Spleen (tissue), 11 donors: ENCODE results near the gene STON2. TPM values are rescaled to one million over a fixed set of nuclear protein-coding genes. Genes with fewer than 3 reads are reported as not detected.
"Not testable (repeated sequence)": the region's sequence is repeated elsewhere in the genome, so short reads cannot be mapped to it uniquely, and the experiment has no call there.

Experiments used
- DNase-seq: peaks from one replicate; pipeline ENCODE4 v3.0.0-alpha.2; 2020
- H3K27ac ChIP-seq, 8 donors: fragments of 200-600 bp; sonication (generic) in 7 of 8; 1 replicate in 4 of 8; 2 replicates in 4 of 8; pipeline versions ENCODE4 v1.5.0 to v1.8.0; 2016 to 2021; ENCODE audit warnings: inconsistent platforms in 4 of 8, mild to moderate bottlenecking in 4 of 8, moderate library complexity in 1 of 8
- H3K27me3 ChIP-seq, 7 donors: fragments of 200-600 bp; sonication (generic) in 6 of 7; replicated peaks in 1 of 7; 1 replicate in 4 of 7; 2 replicates in 3 of 7; pipeline versions ENCODE4 v1.5.0 to v1.8.0; 2016 to 2021; ENCODE audit warnings: inconsistent platforms in 3 of 7, mild to moderate bottlenecking in 1 of 7
- H3K36me3 ChIP-seq, 6 donors: fragments of 200-600 bp; sonication (generic) in 5 of 6; 1 replicate in 4 of 6; 2 replicates in 2 of 6; pipeline versions ENCODE4 v1.5.0 to v1.8.0; 2016 to 2021; ENCODE audit warnings: inconsistent platforms in 2 of 6
- H3K4me1 ChIP-seq, 6 donors: fragments of 200-600 bp; sonication (generic) in 5 of 6; 1 replicate in 3 of 6; 2 replicates in 3 of 6; pipeline versions ENCODE4 v1.5.0 to v1.8.0; 2016 to 2021; ENCODE audit warnings: inconsistent platforms in 3 of 6
- H3K4me3 ChIP-seq, 8 donors: fragments of 200-600 bp; sonication (generic) in 7 of 8; 1 replicate in 4 of 8; 2 replicates in 4 of 8; pipeline versions ENCODE4 v1.5.0 to v1.8.0; 2016 to 2021; ENCODE audit warnings: inconsistent platforms in 4 of 8, mild to moderate bottlenecking in 4 of 8, moderate library complexity in 2 of 8
- H3K9me3 ChIP-seq, 8 donors: fragments of 200-600 bp; sonication (generic) in 7 of 8; 1 replicate in 4 of 8; 2 replicates in 4 of 8; pipeline versions ENCODE4 v1.5.0 to v1.8.0; 2016 to 2021; ENCODE audit warnings: inconsistent platforms in 4 of 8
- POLR2A ChIP-seq, 3 donors: fragments of 450-650 bp; IDR thresholded peaks; one replicate each; pipeline ENCODE4 v1.5.1; 2017; ENCODE audit warnings: antibody characterized with exemption in 3 of 3, mild to moderate bottlenecking in 1 of 3
- POLR2AphosphoS5 ChIP-seq, 3 donors: sonication (generic); formaldehyde crosslinking; IDR thresholded peaks; one replicate each; pipeline ENCODE4 v1.5.1; 2017; ENCODE audit warnings: antibody characterized with exemption in 3 of 3
- WGBS, 5 donors: extraction: QIAGEN DNeasy Blood & Tissue Kit in 3 of 5; methylation state at CpG; one replicate each; pipeline versions ENCODE4 v1.1.5 to v1.1.7; 2013 to 2018; 5-methylcytosine and 5-hydroxymethylcytosine counted together
- intact Hi-C: fragments of 100-400 bp; cut with DNase I; formaldehyde crosslinking; loops from one replicate; pipeline ENCODE4 v1.15.0; 2023; ENCODE audit warnings: low total_unique reads
- polyA plus RNA-seq, 3 donors: library from polyadenylated mRNA; stranded (reverse); fragments of 200-250 nt; gene quantifications; one replicate each; pipeline ENCODE4 v1.2.1, GENCODE V29; 2013
- total RNA-seq, 7 donors: library from RNA; depleted of rRNA in 3 of 7; stranded (reverse); fragments of >200 nt in 3 of 7; fragmentation: NEBNext Ultra II Directional in 4 of 7; extraction: Animal tissue kit (Norgen Biotek cat#: 25700) in 4 of 7; gene quantifications; one replicate each; pipeline versions ENCODE4 v1.1.0 to v1.2.1, GENCODE V29; 2016 to 2021
- TF ChIP-seq, protein P1 (sequence below), 11 experiments: fragments of 200-600 bp in 7 of 11; fragments of 450-650 bp in 4 of 11; sonication (generic) in 4 of 11; IDR thresholded peaks in 8 of 11; conservative IDR thresholded peaks in 3 of 11; 1 replicate in 7 of 11; 2 replicates in 4 of 11; pipeline versions ENCODE4 v1.4.0 to v1.8.0; 2016 to 2021; ENCODE audit warnings: antibody characterized with exemption in 11 of 11, inconsistent platforms in 4 of 11, mild to moderate bottlenecking in 1 of 11
- donor health status: healthy with polysubstance abuse.
- donor health status: DM: no; HTN: no; CAD: no; lungs with moderate emphysema.
- donor health status: DM: no; HTN: no; CAD: no.
- donor health status: Bipolar disorder and iron deficiency.
- donor health status: healthy.
- donor health status: DM: no; HTN: no; CAD: no.
- donor health status: DM: yes; HTN: yes; CAD: no.

The STON2 gene
- total and polyA plus RNA-seq, 10 donors: 3.5 to 236 (median 167) TPM

- TF ChIP-seq POLR2A (IDR thresholded peaks at IDR 0.05): no peak
- TF ChIP-seq POLR2AphosphoS5 (IDR thresholded peaks at IDR 0.05): no peak
- peaks cover 0 to 11% (median 7%) of the 10 kb centered on the region in 6 donors for H3K4me1 ChIP-seq
- 94 to 100% (median 96%) methylated on average over 1 of the region's 1 CpG for WGBS, 5 donors
- H3K36me3 ChIP-seq: no peaks in the 10 kb centered on the region
- H3K9me3 ChIP-seq: no peaks in the 10 kb centered on the region
- intact Hi-C loops: no loop called here
- no peak for DNase-seq
- H3K27ac ChIP-seq: no peak overlapping the region
- H3K4me3 ChIP-seq: no peak overlapping the region
- H3K27me3 ChIP-seq: no peaks in the 10 kb centered on the region
These were observed 175.9 kb downstream of the STON2 start for GRCh38 chr14:81224222-81224621.

- H3K27me3 ChIP-seq, H3K36me3 ChIP-seq, intact Hi-C loops, H3K27ac ChIP-seq, DNase-seq, H3K4me3 ChIP-seq, H3K9me3 ChIP-seq: not testable (repeated sequence)
- H3K4me1 ChIP-seq: peaks cover under 1 to 15% (median 11%) of the 10 kb centered on the region in 6 donors
- 94 to 97% (median 95%) methylated on average over 7 of the region's 7 CpGs for WGBS, 5 donors
These were observed 176.3 kb downstream of the STON2 start for GRCh38 chr14:81223788-81224187.

GRCh38 chr14:81222691-81223090 lies 177.4 kb downstream of the STON2 start:
- Histone ChIP-seq H3K36me3 (no peaks in the 10 kb centered on the region), H3K27ac (peak overlapping the region in 1 of 8 donors; percentile 97), H3K9me3 (no peaks in the 10 kb centered on the region), H3K4me3 (no peak overlapping the region), H3K27me3 (no peaks in the 10 kb centered on the region), H3K4me1 (peaks cover 10 to 26% (median 22%) of the 10 kb centered on the region in 6 donors)
- TF ChIP-seq, protein P1, sequence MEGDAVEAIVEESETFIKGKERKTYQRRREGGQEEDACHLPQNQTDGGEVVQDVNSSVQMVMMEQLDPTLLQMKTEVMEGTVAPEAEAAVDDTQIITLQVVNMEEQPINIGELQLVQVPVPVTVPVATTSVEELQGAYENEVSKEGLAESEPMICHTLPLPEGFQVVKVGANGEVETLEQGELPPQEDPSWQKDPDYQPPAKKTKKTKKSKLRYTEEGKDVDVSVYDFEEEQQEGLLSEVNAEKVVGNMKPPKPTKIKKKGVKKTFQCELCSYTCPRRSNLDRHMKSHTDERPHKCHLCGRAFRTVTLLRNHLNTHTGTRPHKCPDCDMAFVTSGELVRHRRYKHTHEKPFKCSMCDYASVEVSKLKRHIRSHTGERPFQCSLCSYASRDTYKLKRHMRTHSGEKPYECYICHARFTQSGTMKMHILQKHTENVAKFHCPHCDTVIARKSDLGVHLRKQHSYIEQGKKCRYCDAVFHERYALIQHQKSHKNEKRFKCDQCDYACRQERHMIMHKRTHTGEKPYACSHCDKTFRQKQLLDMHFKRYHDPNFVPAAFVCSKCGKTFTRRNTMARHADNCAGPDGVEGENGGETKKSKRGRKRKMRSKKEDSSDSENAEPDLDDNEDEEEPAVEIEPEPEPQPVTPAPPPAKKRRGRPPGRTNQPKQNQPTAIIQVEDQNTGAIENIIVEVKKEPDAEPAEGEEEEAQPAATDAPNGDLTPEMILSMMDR (IDR thresholded peaks at IDR 0.05 in 8 of 11, conservative IDR thresholded peaks at IDR 0.05 in 3 of 11): no peak
- no peak for TF ChIP-seq POLR2AphosphoS5 (IDR thresholded peaks at IDR 0.05)
- no peak for TF ChIP-seq POLR2A (IDR thresholded peaks at IDR 0.05)
- 93 to 98% (median 97%) methylated on average over 2 of the region's 2 CpGs for WGBS, 5 donors
- intact Hi-C loops: no loop called here
- DNase-seq: no peak

GRCh38 chr14:81222126-81222525 lies 178.0 kb downstream of the STON2 start:
- H3K4me3 ChIP-seq: peak overlapping the region in 1 of 8 donors; percentile 76
- peaks cover 14 to 31% (median 28%) of the 10 kb centered on the region in 6 donors for H3K4me1 ChIP-seq
- intact Hi-C loops: no loop called here

GRCh38 chr14:81221579-81222102 lies 178.5 kb downstream of the STON2 start:
- no peaks in the 10 kb centered on the region for H3K9me3 ChIP-seq

More at GRCh38 chr14:81222126-81222525, 178.0 kb downstream of the STON2 start:
- no peaks in the 10 kb centered on the region for H3K36me3 ChIP-seq
- peak overlapping the region in 5 of 8 donors; percentile 97 to 99 (median 99) for H3K27ac ChIP-seq
- H3K9me3 ChIP-seq: no peaks in the 10 kb centered on the region
- WGBS, 5 donors: 82 to 87% (median 85%) methylated on average over 5 of the region's 5 CpGs
- no peak for TF ChIP-seq POLR2AphosphoS5 (IDR thresholded peaks at IDR 0.05)
- TF ChIP-seq, protein P1 (IDR thresholded peaks at IDR 0.05 in 8 of 11, conservative IDR thresholded peaks at IDR 0.05 in 3 of 11): no peak
- no peak for TF ChIP-seq POLR2A (IDR thresholded peaks at IDR 0.05)
- DNase-seq: no peak
- no peaks in the 10 kb centered on the region for H3K27me3 ChIP-seq

More at GRCh38 chr14:81221579-81222102, 178.5 kb downstream of the STON2 start:
- DNase-seq: no peak
- H3K4me3 ChIP-seq: peak overlapping the region; percentile 37 to 76 (median 64)
- H3K36me3 ChIP-seq: no peaks in the 10 kb centered on the region
- H3K27me3 ChIP-seq: no peaks in the 10 kb centered on the region
- peak overlapping the region; percentile 97 to 99 (median 99) for H3K27ac ChIP-seq
- intact Hi-C loops: no loop called here
- WGBS, 5 donors: 38 to 45% (median 42%) methylated on average over 14 to 16 of the region's 16 CpGs
- peaks cover 19 to 36% (median 32%) of the 10 kb centered on the region in 6 donors for H3K4me1 ChIP-seq
- no peak for TF ChIP-seq POLR2A (IDR thresholded peaks at IDR 0.05)
- no peak for TF ChIP-seq POLR2AphosphoS5 (IDR thresholded peaks at IDR 0.05)
- TF ChIP-seq, protein P1 (IDR thresholded peaks at IDR 0.05 in 8 of 11, conservative IDR thresholded peaks at IDR 0.05 in 3 of 11): no peak
